ENCODE results near the gene STPG4. TPM values are rescaled to one million over a fixed set of nuclear protein-coding genes. Genes with fewer than 3 reads are reported as not detected.

The STPG4 gene
- total RNA-seq, 4 donors from 2014 or later = not detected

DNA sequence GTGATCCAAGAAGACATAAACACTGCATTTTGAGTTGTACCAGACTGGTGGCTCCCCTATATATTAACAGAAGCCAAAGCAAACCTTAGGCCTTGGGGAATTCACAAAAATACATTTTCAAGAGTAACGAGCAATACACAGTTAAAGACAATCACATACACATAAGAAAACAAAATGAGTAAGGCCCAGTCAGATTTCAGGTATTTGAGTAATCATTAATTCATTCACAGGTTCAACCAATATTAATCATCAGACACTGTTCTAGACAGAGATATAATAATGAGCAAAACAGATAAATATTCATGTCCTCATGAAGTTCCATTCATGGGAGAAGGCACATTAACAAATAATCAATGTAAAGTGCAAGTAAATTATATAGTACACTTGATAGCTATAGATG is 9.6 kb downstream of the STPG4 start:
- TF ChIP-seq, protein P1, sequence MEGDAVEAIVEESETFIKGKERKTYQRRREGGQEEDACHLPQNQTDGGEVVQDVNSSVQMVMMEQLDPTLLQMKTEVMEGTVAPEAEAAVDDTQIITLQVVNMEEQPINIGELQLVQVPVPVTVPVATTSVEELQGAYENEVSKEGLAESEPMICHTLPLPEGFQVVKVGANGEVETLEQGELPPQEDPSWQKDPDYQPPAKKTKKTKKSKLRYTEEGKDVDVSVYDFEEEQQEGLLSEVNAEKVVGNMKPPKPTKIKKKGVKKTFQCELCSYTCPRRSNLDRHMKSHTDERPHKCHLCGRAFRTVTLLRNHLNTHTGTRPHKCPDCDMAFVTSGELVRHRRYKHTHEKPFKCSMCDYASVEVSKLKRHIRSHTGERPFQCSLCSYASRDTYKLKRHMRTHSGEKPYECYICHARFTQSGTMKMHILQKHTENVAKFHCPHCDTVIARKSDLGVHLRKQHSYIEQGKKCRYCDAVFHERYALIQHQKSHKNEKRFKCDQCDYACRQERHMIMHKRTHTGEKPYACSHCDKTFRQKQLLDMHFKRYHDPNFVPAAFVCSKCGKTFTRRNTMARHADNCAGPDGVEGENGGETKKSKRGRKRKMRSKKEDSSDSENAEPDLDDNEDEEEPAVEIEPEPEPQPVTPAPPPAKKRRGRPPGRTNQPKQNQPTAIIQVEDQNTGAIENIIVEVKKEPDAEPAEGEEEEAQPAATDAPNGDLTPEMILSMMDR (IDR thresholded peaks at IDR 0.05; ENCODE audit: low read depth) = no peak

DNA sequence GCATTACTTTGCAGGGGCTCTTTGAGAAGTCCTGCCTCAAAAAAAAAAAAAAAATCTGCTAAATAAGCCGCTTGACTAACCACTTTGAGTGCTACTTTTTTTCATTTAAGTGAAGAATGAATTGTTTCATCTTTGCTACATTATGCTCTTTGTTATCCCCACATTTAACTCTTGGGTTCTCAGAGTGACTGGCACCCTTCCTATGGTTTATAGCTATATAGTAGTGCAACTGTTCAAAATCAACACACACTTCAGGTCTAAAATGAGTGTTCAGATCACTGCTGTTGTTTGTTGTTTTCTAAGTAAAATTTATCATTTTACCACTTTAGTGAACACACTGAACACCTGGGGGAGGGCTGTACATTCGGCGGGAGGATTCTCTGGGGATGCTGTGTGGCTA is 13.6 kb downstream of the STPG4 start:
- TF ChIP-seq, protein P1 (IDR thresholded peaks at IDR 0.05; ENCODE audit: low read depth) = no peak

DNA sequence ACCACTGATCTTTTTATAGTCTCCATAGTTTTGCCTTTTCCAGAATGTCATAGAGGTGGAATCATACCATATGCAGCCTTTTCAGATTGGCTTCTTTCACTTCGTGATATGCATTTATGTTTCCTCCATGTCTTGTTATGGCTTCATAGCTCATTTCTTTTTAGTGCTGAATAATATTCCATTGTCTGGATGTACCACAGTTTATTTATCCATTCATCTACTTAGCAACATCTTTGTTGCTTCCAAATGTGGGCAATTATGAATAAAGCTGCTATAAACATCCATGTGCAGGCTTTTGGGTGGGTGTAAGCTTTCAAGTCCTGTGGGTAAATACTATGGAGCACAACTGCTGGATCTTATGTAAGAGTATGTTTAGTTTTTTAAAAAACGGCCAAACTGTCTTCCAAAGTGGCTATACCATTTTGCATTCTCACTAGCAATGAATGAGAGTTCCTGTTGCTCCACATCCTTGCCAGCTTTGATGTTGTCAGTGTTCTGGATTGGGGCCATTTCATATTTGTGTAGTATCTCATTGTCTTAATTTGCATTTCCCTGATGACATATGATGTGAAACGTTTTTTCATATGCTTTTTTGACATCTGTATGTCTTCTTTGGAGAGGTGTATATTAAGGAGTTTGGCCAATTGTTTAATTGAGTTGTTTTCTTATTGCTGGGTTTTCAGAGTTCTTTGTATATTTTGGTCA is 20.6 kb downstream of the STPG4 start:
- TF ChIP-seq, protein P1 (IDR thresholded peaks at IDR 0.05; ENCODE audit: low read depth) = no peak

DNA sequence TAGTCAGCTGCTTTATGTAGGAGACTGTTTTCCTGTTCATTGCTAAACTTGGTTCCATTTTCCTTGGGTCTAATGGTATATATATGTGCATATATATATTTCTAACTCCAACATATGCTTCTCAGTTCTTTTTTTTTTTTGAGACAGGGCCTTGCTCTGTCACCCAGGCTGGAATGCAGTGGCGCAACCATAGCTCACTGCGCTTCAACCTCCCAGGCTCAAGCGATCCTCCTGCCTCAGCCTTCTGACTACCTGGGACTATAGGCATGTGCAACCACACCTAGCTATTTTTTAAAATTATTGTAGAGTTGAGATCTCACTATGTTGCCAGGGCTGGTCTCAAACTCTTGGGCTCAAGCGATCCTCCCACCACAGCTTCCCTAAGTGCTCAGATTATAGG is 22.1 kb downstream of the STPG4 start:
- TF ChIP-seq, protein P1 (IDR thresholded peaks at IDR 0.05; ENCODE audit: low read depth) = no peak

DNA sequence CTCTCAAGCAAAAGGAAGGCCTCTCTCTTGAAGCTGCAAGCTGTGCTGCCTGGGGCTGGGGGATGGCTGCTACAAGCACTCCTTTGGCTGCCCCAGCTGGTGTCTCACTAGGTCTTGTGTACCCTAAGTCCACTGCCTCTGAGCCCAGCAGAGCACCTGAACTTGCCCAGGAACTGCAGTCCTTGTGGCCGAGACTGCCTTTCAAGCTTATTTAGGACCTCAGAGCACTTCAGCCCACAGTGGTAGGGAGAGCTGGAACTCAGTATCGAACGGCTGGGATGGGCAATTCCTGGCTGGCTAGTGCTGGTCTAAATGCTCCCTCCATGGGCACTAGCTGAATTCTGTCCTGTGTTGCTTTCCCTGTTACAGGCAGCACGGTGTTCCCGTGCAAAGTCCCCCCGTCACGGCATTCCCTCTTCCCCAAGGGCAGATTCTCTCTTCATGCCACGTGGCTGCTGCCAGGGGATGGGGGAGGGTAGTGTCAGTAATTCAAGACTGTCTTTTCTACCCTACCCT is 25.9 kb downstream of the STPG4 start:
- TF ChIP-seq, protein P1 (IDR thresholded peaks at IDR 0.05; ENCODE audit: low read depth) = no peak

DNA sequence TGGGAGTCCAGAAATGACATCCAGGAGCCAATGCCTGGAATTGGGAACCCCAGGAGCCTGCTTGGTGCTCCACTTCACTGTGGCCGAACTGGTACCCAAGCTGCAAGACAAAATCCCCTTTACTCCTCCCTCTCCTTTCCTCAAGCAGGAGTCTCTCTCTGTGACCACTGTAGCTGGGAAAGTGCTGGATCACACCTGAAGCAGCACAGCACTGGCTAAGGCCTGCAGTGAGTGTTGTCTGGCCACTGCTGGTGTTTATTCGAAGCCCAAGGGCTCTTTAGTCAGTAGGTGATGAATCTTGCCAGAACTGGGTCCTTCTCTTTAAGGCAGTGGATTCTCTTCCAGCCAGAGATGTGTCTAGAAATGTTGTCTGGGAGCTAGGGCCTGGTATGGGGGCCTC is 26.4 kb downstream of the STPG4 start:
- TF ChIP-seq, protein P1 (IDR thresholded peaks at IDR 0.05; ENCODE audit: low read depth) = no peak

DNA sequence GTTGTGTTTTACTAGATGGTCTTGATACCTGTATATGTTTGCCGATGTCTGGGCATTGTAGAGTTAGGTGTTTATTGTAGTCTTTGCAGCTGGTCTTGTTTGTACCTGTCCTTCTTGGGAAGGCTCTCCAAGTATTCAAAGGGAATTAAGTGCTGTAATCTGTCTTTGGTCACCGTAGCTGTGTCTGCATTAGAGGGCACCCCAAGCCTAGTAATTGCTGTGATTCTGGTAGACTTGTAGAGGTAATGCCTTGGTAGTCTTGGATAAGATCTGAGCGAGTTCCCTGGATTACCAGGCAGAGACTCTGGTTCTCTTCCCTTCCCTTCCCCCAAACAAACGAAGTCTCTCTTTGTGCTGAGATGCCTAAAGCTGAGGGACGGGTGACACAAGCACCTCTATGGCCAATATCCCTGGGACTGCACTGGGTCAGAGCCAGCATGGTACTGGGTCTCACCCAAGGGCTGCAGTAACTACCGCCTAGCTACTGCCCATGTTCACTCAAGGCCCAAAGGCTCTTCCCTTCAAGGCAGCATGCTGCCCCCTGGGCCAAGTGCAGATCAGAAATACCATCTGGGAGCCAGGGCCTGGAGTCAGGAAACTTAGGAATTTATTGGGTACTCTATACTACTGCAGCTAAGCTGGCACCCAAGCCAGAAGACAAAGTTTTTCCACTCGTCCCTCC is 27.1 kb downstream of the STPG4 start:
- TF ChIP-seq, protein P1 (IDR thresholded peaks at IDR 0.05; ENCODE audit: low read depth) = no peak

All from subcutaneous adipose tissue (tissue), 4 donors.